PC-3 (cell line): ENCODE measurements around the gene GAB1. TPM values are rescaled to one million over a fixed set of nuclear protein-coding genes. Genes with fewer than 3 reads are reported as not detected.

ENCODE experiments used
- ATAC-seq: fragments of 200-7000 bp; cut with Tn5 transposase; 2 replicates; pipeline ENCODE4 v1.9.1; 2020; ENCODE audit warnings: mild to moderate bottlenecking, moderate library complexity
- BruUV-seq: library from RNA; stranded (reverse); fragments of 400-500 nt; replicated peaks from 2 replicates; lab custom pipeline; 2021; lab: Mats Ljungman, UMichigan
- CTCF ChIA-PET: fragments of 300-600 bp; sonication (Branson Sonifier 250); formaldehyde crosslinking; loops from one replicate; lab custom pipeline; 2022; ENCODE audit warnings: antibody characterized with exemption; lab: Charles Lee
- POLR2A ChIA-PET: fragments of 300-600 bp; sonication (Branson Sonifier 250); formaldehyde crosslinking; loops from one replicate; lab custom pipeline; 2022; ENCODE audit warnings: antibody characterized with exemption; ENCODE audit not compliant: unreplicated experiment; lab: Charles Lee
- DNase-seq: peaks from one replicate; pipeline ENCODE4 v3.0.0-alpha.2; 2015
- H2AFZ ChIP-seq: fragments of 300-600 bp; sonication (generic); 2 replicates; pipeline ENCODE4 v1.6.0; 2016; ENCODE audit warnings: antibody characterized with exemption, low read length
- H3F3A ChIP-seq: fragments of 300-600 bp; sonication (generic); one replicate; pipeline ENCODE4 v1.6.0; 2017; ENCODE audit warnings: antibody characterized with exemption, low read length, control low read depth, mild to moderate bottlenecking; ENCODE audit not compliant: unreplicated experiment
- H3K27ac ChIP-seq: fragments of 300-600 bp; sonication (generic); 2 replicates; pipeline ENCODE4 v1.5.1; 2016; ENCODE audit warnings: mild to moderate bottlenecking, low read length
- H3K27me3 ChIP-seq: fragments of 300-600 bp; sonication (generic); 2 replicates; pipeline ENCODE4 v1.6.1; 2016; ENCODE audit warnings: low read length, mixed read lengths
- H3K36me3 ChIP-seq: fragments of 300-600 bp; sonication (generic); 2 replicates; pipeline ENCODE4 v1.6.1; 2016; ENCODE audit warnings: low read depth, mixed run types, low read length, mixed read lengths
- H3K4me1 ChIP-seq: fragments of 300-600 bp; sonication (generic); 2 replicates; pipeline ENCODE4 v1.5.1; 2016; ENCODE audit warnings: low read length; ENCODE audit not compliant: insufficient read depth
- H3K4me2 ChIP-seq: fragments of 300-600 bp; sonication (generic); 2 replicates; pipeline ENCODE4 v1.6.0; 2016; ENCODE audit warnings: low read length
- H3K4me3 ChIP-seq: fragments of 300-600 bp; sonication (generic); 2 replicates; pipeline ENCODE4 v1.5.1; 2016; ENCODE audit warnings: mild to moderate bottlenecking, low read length, mixed read lengths
- H3K79me2 ChIP-seq: fragments of 300-600 bp; sonication (generic); 2 replicates; pipeline ENCODE4 v1.6.1; 2017; ENCODE audit warnings: low read length, mixed read lengths
- H3K9ac ChIP-seq: fragments of 300-600 bp; sonication (generic); 2 replicates; pipeline ENCODE4 v1.6.0; 2016; ENCODE audit warnings: mild to moderate bottlenecking, low read length
- H3K9me2 ChIP-seq: fragments of 300-600 bp; sonication (generic); replicated peaks from 2 replicates; pipeline ENCODE4 v1.6.1; 2016; ENCODE audit warnings: mixed run types, low read length, mixed read lengths
- H3K9me3 ChIP-seq: fragments of 300-600 bp; sonication (generic); 2 replicates; pipeline ENCODE4 v1.6.1; 2016; ENCODE audit warnings: low read length, mixed read lengths
- H4K20me1 ChIP-seq: fragments of 300-600 bp; sonication (generic); 2 replicates; pipeline ENCODE4 v1.6.1; 2016; ENCODE audit warnings: low read length, mixed read lengths
- EZH2 ChIP-seq: fragments of 300-600 bp; sonication (generic); IDR thresholded peaks from one replicate; pipeline ENCODE4 v1.6.1; 2017; ENCODE audit warnings: antibody characterized with exemption, mild to moderate bottlenecking, low read length; ENCODE audit not compliant: unreplicated experiment
- EZH2phosphoT487 ChIP-seq: fragments of 300-600 bp; sonication (generic); IDR thresholded peaks from 2 replicates; pipeline ENCODE4 v1.6.1; 2018; ENCODE audit warnings: mild to moderate bottlenecking, antibody characterized with exemption, low read length, borderline replicate concordance
- intact Hi-C: fragments of 100-400 bp; cut with micrococcal nuclease; formaldehyde crosslinking; loops from 2 replicates; pipeline ENCODE4 v1.9.0; 2023
- total RNA-seq: library from RNA; depleted of rRNA; stranded (reverse); fragments of >200 nt; gene quantifications from 2 replicates; pipeline ENCODE4 v1.2.3, GENCODE V29; 2014
- TF ChIP-seq, protein P1 (sequence below): fragments of 300-600 bp; sonication (generic); conservative IDR thresholded peaks from 2 replicates; pipeline ENCODE4 v1.5.1; 2017; ENCODE audit warnings: antibody characterized with exemption, low read depth, mild to moderate bottlenecking, low read length

Gene GAB1
- total RNA-seq, 1 experiment from 2014 or later = 4.9 TPM

DNA sequence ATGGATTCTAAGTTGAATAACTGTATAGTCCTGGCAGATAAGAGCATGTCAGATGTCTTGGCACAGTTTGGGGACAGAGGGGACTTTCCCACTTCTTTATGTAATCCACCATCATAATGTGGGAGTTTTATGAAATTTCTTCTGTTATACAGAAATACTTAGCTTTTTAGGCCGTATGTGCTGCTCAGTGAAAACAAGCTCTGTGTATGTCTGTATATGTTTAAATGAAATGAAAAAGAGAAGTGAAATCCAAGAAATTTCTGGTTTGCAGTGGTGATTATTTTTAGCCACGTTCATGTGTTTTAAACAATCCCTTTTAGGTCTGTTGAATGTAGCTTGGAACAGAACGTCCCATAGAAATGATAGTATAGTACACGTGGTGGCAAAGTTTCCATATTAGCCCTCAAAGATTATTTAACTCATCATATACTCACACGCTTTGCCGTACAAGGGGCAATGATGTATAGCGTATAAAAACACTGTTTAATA is 41.0 kb downstream of the GAB1 start:
- H3K79me2 ChIP-seq = no peaks in the 10 kb centered on the region

GRCh38 chr4:143380629-143381028 is 44.0 kb downstream of the GAB1 start:
- Histone ChIP-seq H3K9ac (no peak overlapping the region), H2AFZ (no peak overlapping the region), H3K4me2 (no peak overlapping the region), H3K9me2 (no peaks in the 10 kb centered on the region), H3K4me1 (peaks cover 23% of the 10 kb centered on the region), H3K4me3 (no peak overlapping the region), H3K36me3 (no peaks in the 10 kb centered on the region), H4K20me1 (no peaks in the 10 kb centered on the region), H3F3A (no peaks in the 10 kb centered on the region), H3K79me2 (no peaks in the 10 kb centered on the region), H3K27me3 (no peaks in the 10 kb centered on the region), H3K9me3 (no peaks in the 10 kb centered on the region), H3K27ac (no peak overlapping the region)
- intact Hi-C loops = loop anchor here (2.0 kb wide), 1 partner anchor 24 kb away; no protein-coding TSS in a partner anchor
- ChIA-PET CTCF (no interaction called here), POLR2A (no interaction called here)
- no peak for DNase-seq
- BruUV-seq = no TSS peak
- no peak for ATAC-seq
- TF ChIP-seq, protein P1, sequence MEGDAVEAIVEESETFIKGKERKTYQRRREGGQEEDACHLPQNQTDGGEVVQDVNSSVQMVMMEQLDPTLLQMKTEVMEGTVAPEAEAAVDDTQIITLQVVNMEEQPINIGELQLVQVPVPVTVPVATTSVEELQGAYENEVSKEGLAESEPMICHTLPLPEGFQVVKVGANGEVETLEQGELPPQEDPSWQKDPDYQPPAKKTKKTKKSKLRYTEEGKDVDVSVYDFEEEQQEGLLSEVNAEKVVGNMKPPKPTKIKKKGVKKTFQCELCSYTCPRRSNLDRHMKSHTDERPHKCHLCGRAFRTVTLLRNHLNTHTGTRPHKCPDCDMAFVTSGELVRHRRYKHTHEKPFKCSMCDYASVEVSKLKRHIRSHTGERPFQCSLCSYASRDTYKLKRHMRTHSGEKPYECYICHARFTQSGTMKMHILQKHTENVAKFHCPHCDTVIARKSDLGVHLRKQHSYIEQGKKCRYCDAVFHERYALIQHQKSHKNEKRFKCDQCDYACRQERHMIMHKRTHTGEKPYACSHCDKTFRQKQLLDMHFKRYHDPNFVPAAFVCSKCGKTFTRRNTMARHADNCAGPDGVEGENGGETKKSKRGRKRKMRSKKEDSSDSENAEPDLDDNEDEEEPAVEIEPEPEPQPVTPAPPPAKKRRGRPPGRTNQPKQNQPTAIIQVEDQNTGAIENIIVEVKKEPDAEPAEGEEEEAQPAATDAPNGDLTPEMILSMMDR = no peak
- TF ChIP-seq EZH2phosphoT487 (no peak), EZH2 (no peak)

More for the DNA sequence above, 41.0 kb downstream of the GAB1 start:
- Histone ChIP-seq H3K4me3 (no peak overlapping the region), H3K27ac (no peak overlapping the region), H4K20me1 (no peaks in the 10 kb centered on the region), H3K36me3 (no peaks in the 10 kb centered on the region), H3K9ac (no peak overlapping the region), H3K4me1 (peaks cover 17% of the 10 kb centered on the region), H2AFZ (no peak overlapping the region), H3F3A (no peaks in the 10 kb centered on the region), H3K4me2 (no peak overlapping the region), H3K9me3 (no peaks in the 10 kb centered on the region), H3K9me2 (no peaks in the 10 kb centered on the region), H3K27me3 (no peaks in the 10 kb centered on the region)
- no peak for TF ChIP-seq EZH2
- TF ChIP-seq, protein P1 = no peak
- TF ChIP-seq EZH2phosphoT487 = no peak
- CTCF ChIA-PET = interaction anchor here (0.7 kb wide), 1 partner anchor 20 kb away, joined by 5 read pairs; no protein-coding TSS in a partner anchor
- intact Hi-C loops = no loop called here
- ATAC-seq (no peak), DNase-seq (no peak)
- POLR2A ChIA-PET = no interaction called here
- no TSS peak for BruUV-seq
